Gastrocnemius medialis (tissue), 4 donors: Measurements from ENCODE around the gene UNC5C. TPM values are rescaled to one million over a fixed set of nuclear protein-coding genes. Genes with fewer than 3 reads are reported as not detected.
"Not testable (repeated sequence)": the region's sequence is repeated elsewhere in the genome, so short reads cannot be mapped to it uniquely, and the experiment has no call there.

Experiments used
- ATAC-seq, 2 donors: fragments of 150-250 bp; one replicate each; pipeline ENCODE4 v1.9.1; 2016
- DNase-seq, 2 donors: peaks; one replicate each; pipeline ENCODE4 v3.0.0-alpha.2; 2019
- H3K27ac ChIP-seq, 4 donors: fragments of 200-600 bp; sonication (generic); 1 replicate in 1 of 4; 2 replicates in 3 of 4; pipeline ENCODE4 v1.5.1; 2016 to 2018; ENCODE audit warnings: mild to moderate bottlenecking in 2 of 4, moderate library complexity in 1 of 4
- H3K27me3 ChIP-seq, 3 donors: fragments of 200-600 bp; sonication (generic) in 2 of 3; 1 replicate in 1 of 3; 2 replicates in 2 of 3; pipeline versions ENCODE4 v1.5.1 to v1.6.0; 2016 to 2019; ENCODE audit warnings: mild to moderate bottlenecking in 1 of 3, moderate library complexity in 1 of 3
- H3K36me3 ChIP-seq, 2 donors: fragments of 200-600 bp; sonication (generic) in 1 of 2; one replicate each; pipeline ENCODE4 v1.5.1; 2017 to 2018
- H3K4me1 ChIP-seq, 2 donors: fragments of 200-600 bp; sonication (generic) in 1 of 2; one replicate each; pipeline ENCODE4 v1.5.1; 2016 to 2017; ENCODE audit warnings: mild to moderate bottlenecking in 2 of 2
- H3K4me3 ChIP-seq, 4 donors: fragments of 200-600 bp; sonication (generic) in 3 of 4; 1 replicate in 1 of 4; 2 replicates in 3 of 4; pipeline ENCODE4 v1.5.1; 2016 to 2019; ENCODE audit warnings: mild to moderate bottlenecking in 2 of 4
- H3K9me3 ChIP-seq, 3 donors: fragments of 200-600 bp; sonication (generic) in 2 of 3; 1 replicate in 1 of 3; 2 replicates in 2 of 3; pipeline ENCODE4 v1.5.1; 2016 to 2019
- CTCF ChIP-seq, 5 experiments: fragments of 450-650 bp in 3 of 5; fragments of 200-600 bp in 2 of 5; sonication (generic) in 2 of 5; IDR thresholded peaks in 4 of 5; conservative IDR thresholded peaks in 1 of 5; 1 replicate in 4 of 5; 2 replicates in 1 of 5; pipeline ENCODE4 v1.5.1; 2016 to 2019; ENCODE audit warnings: antibody characterized with exemption in 5 of 5, mild to moderate bottlenecking in 3 of 5, moderate library complexity in 3 of 5
- POLR2A ChIP-seq, 2 donors: fragments of 450-650 bp; IDR thresholded peaks; one replicate each; pipeline ENCODE4 v1.6.1; 2017; ENCODE audit warnings: antibody characterized with exemption in 2 of 2, mild to moderate bottlenecking in 2 of 2, moderate library complexity in 2 of 2
- in situ Hi-C, 4 donors: fragments of 200-750 bp; cut with MboI; loops; one replicate each; pipeline versions ENCODE4 v1.15.0 to v1.8.0; 2017; ENCODE audit warnings: low sequenced_read_pairs in 4 of 4
- intact Hi-C: fragments of 100-400 bp; cut with DNase I; formaldehyde crosslinking; loops from one replicate; pipeline ENCODE4 v1.15.1; 2023; ENCODE audit warnings: low total_unique reads
- total RNA-seq, 4 donors: library from RNA; depleted of rRNA; stranded (reverse); fragments of >200 nt; gene quantifications; one replicate each; pipeline versions ENCODE4 v1.1.0 to v1.2.3, GENCODE V29; 2016

Gene UNC5C
- total RNA-seq, 4 donors from 2014 or later = 0.07 to 0.33 (median 0.23) TPM; not detected in 1

DNA sequence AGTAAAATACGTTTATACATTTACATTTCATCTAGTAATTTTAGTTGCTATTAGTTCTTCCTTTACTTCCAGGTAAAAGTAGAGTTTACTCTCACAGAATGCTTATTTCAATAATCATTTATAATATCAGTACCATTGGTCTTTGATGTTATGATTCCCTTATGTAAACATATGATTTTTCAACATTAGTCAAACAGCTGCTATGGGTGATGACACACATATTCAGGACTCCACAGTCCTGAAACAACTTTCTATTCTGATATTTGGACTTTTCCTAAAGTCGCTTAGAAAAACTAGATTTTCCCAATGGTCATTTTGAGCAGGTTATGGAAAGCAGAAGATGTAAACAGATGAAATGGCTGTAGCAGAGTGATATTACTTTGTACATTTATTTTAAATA is 369.8 kb downstream of the UNC5C start:
- Histone ChIP-seq H3K36me3 (no peaks in the 10 kb centered on the region), H3K27me3 (no peaks in the 10 kb centered on the region), H3K4me1 (no peaks in the 10 kb centered on the region), H3K4me3 (no peak overlapping the region), H3K9me3 (no peaks in the 10 kb centered on the region), H3K27ac (no peak overlapping the region)
- no peak for TF ChIP-seq POLR2A (IDR thresholded peaks at IDR 0.05)
- no peak for TF ChIP-seq CTCF (IDR thresholded peaks at IDR 0.05 in 4 of 5, conservative IDR thresholded peaks at IDR 0.05 in 1 of 5)
- intact Hi-C loops (no loop called here), in situ Hi-C loops (no loop called here)
- ATAC-seq = no peak
- no peak for DNase-seq

DNA sequence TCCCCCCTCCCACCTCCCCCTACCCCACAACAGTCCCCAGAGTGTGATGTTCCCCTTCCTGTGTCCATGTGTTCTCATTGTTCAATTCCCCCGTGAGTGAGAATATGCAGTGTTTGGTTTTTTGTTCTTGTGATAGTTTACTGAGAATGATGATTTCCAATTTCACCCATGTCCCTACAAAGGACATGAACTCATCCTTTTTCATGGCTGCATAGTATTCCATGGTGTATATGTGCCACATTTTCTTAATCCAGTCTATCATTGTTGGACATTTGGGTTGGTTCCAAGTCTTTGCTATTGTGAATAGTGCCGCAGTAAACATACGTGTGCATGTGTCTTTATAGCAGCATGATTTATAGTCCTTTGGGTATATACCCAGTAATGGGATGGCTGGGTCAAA is 377.4 kb downstream of the UNC5C start:
- H3K4me3 ChIP-seq, H3K36me3 ChIP-seq, ATAC-seq, H3K27ac ChIP-seq, in situ Hi-C loops, H3K4me1 ChIP-seq, DNase-seq, H3K9me3 ChIP-seq, intact Hi-C loops, H3K27me3 ChIP-seq: not testable (repeated sequence)

DNA sequence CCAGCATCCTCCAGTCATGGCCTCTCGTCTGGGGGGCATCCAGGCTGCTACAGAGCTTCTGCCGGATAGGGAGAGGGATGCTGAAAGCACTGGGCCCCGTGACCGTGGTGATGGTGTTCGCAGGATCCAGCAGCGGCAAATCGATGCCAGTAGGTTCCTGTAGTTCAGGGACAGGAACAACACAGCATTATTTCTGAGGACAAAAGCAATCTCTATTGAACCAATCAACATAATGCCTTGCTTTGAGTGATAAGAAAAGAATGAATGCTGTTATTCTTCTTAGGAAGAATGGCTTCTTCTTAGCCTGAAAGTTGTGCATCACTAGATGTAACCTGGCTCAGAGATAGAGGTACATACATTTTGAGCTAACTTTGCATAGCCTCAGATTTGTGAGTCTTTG is 378.6 kb downstream of the UNC5C start:
- in situ Hi-C loops (no loop called here), intact Hi-C loops (no loop called here)
- no peaks in the 10 kb centered on the region for H3K4me1 ChIP-seq
- no peaks in the 10 kb centered on the region for H3K27me3 ChIP-seq
- no peak overlapping the region for H3K4me3 ChIP-seq
- H3K27ac ChIP-seq = no peak overlapping the region
- ATAC-seq = no peak
- no peaks in the 10 kb centered on the region for H3K9me3 ChIP-seq
- H3K36me3 ChIP-seq = no peaks in the 10 kb centered on the region
- TF ChIP-seq CTCF (IDR thresholded peaks at IDR 0.05 in 4 of 5, conservative IDR thresholded peaks at IDR 0.05 in 1 of 5) (no peak), POLR2A (IDR thresholded peaks at IDR 0.05) (no peak)
- no peak for DNase-seq

- TF ChIP-seq POLR2A (IDR thresholded peaks at IDR 0.05) = no peak
- TF ChIP-seq CTCF (IDR thresholded peaks at IDR 0.05 in 4 of 5, conservative IDR thresholded peaks at IDR 0.05 in 1 of 5) = no peak
- in situ Hi-C loops (no loop called here), intact Hi-C loops (no loop called here)
- Histone ChIP-seq H3K36me3 (no peaks in the 10 kb centered on the region), H3K4me3 (no peak overlapping the region), H3K27ac (no peak overlapping the region), H3K27me3 (no peaks in the 10 kb centered on the region), H3K4me1 (no peaks in the 10 kb centered on the region), H3K9me3 (no peaks in the 10 kb centered on the region)
- ATAC-seq (no peak), DNase-seq (no peak)
Observed at GRCh38 chr4:95167805-95168204, 381.0 kb downstream of the UNC5C start.

DNA sequence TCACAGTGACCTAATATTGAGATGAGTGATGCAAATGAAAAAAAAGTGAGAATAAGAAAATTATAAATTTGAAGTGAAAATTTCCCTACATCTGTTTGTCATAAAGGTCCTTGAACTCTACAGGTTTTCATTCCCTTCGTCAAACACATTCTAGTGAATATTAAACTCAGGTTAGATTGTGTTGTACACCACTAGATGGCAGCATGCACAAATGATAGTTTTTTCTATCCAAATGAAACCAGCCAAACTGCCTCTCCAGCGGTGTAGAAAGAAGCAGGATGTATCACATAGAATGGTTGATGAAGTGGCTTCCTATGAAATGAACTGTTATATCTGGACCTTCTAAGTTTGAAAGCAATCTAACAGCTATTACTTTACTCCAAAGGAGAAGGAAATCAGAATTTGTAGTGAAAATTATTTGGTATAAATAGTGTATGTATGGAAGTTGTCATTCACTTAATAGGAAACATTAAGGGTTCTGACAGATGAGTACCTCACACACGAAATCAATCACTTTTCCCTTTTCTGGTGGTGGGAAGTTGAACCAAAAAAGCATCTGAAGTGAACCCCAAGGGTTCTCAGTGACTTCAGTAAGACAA is 382.7 kb downstream of the UNC5C start:
- Histone ChIP-seq H3K4me1 (no peaks in the 10 kb centered on the region), H3K4me3 (no peak overlapping the region), H3K27me3 (no peaks in the 10 kb centered on the region), H3K9me3 (no peaks in the 10 kb centered on the region), H3K27ac (no peak overlapping the region), H3K36me3 (no peaks in the 10 kb centered on the region)
- ATAC-seq (peak; percentile 44 to 45), DNase-seq (no peak)
- TF ChIP-seq POLR2A (IDR thresholded peaks at IDR 0.05) = no peak
- TF ChIP-seq CTCF (IDR thresholded peaks at IDR 0.05 in 4 of 5, conservative IDR thresholded peaks at IDR 0.05 in 1 of 5) = peak; percentile 26 to 69 (median 51)
- in situ Hi-C loops = no loop called here
- intact Hi-C loops = no loop called here
